H9 (cell line): ENCODE measurements around the gene IQCM. TPM values are rescaled to one million over a fixed set of nuclear protein-coding genes. Genes with fewer than 3 reads are reported as not detected.

ENCODE experiments used
- DNase-seq: peaks from one replicate; pipeline ENCODE4 v3.0.0-alpha.2; 2017
- H2AFZ ChIP-seq: one replicate; pipeline ENCODE4 v1.6.1; 2013; ENCODE audit warnings: mild to moderate bottlenecking, low read length, control low read depth, moderate library complexity
- H2AK5ac ChIP-seq: 2 replicates; pipeline ENCODE4 v1.6.1; 2013; ENCODE audit warnings: low read length, control low read depth, mixed read lengths; ENCODE audit not compliant: insufficient read length
- H2BK120ac ChIP-seq: one replicate; pipeline ENCODE4 v1.6.1; 2013; ENCODE audit warnings: low read depth, mild to moderate bottlenecking, low read length, control low read depth, inconsistent platforms; ENCODE audit not compliant: poor library complexity, severe bottlenecking
- H2BK12ac ChIP-seq: 2 replicates; pipeline ENCODE4 v1.6.1; 2013; ENCODE audit warnings: low read length, control low read depth, mixed read lengths, low read depth; ENCODE audit not compliant: insufficient read length
- H2BK15ac ChIP-seq: 2 replicates; pipeline ENCODE4 v1.6.1; 2013; ENCODE audit warnings: low read depth, low read length, control low read depth
- H2BK20ac ChIP-seq: one replicate; pipeline ENCODE4 v1.6.1; 2013; ENCODE audit warnings: low read depth, mild to moderate bottlenecking, low read length, control low read depth, inconsistent platforms; ENCODE audit not compliant: poor library complexity, severe bottlenecking
- H2BK5ac ChIP-seq: 2 replicates; pipeline ENCODE4 v1.6.1; 2013; ENCODE audit warnings: low read length, control low read depth, mixed read lengths; ENCODE audit not compliant: insufficient read length
- H3K14ac ChIP-seq: 2 replicates; pipeline ENCODE4 v1.6.1; 2013; ENCODE audit warnings: low read length, control low read depth; ENCODE audit not compliant: insufficient read depth
- H3K18ac ChIP-seq: 2 replicates; pipeline ENCODE4 v1.6.1; 2013; ENCODE audit warnings: low read depth, mild to moderate bottlenecking, mixed read lengths, low read length, control low read depth; ENCODE audit not compliant: insufficient read length
- H3K23ac ChIP-seq: 2 replicates; pipeline ENCODE4 v1.6.1; 2013; ENCODE audit warnings: low read length, control low read depth, mixed read lengths, low read depth; ENCODE audit not compliant: insufficient read length
- H3K23me2 ChIP-seq: 2 replicates; pipeline ENCODE4 v1.6.1; 2013; ENCODE audit warnings: low read depth, mild to moderate bottlenecking, mixed read lengths, low read length, control low read depth; ENCODE audit not compliant: insufficient read length, poor library complexity, severe bottlenecking
- H3K27ac ChIP-seq: 2 replicates; pipeline ENCODE4 v1.5.1; 2013; ENCODE audit warnings: low read length, control low read depth, mixed read lengths, low read depth; ENCODE audit not compliant: insufficient read length
- H3K27me3 ChIP-seq: 2 replicates; pipeline ENCODE4 v1.6.1; 2013; ENCODE audit warnings: low read length, control low read depth, inconsistent platforms; ENCODE audit not compliant: insufficient read depth
- H3K4ac ChIP-seq: 2 replicates; pipeline ENCODE4 v1.6.1; 2013; ENCODE audit warnings: low read depth, mild to moderate bottlenecking, control low read depth, inconsistent platforms, low read length, moderate library complexity
- H3K4me1 ChIP-seq: 2 replicates; pipeline ENCODE4 v1.6.1; 2013; ENCODE audit warnings: low read length, control low read depth, inconsistent platforms; ENCODE audit not compliant: insufficient read depth
- H3K4me2 ChIP-seq: 2 replicates; pipeline ENCODE4 v1.6.1; 2013; ENCODE audit warnings: low read length, control low read depth, mixed read lengths; ENCODE audit not compliant: insufficient read length, insufficient read depth
- H3K56ac ChIP-seq: 2 replicates; pipeline ENCODE4 v1.6.1; 2013; ENCODE audit warnings: low read depth, mild to moderate bottlenecking, mixed read lengths, low read length, control low read depth; ENCODE audit not compliant: insufficient read length
- H3K79me1 ChIP-seq: 2 replicates; pipeline ENCODE4 v1.6.1; 2013; ENCODE audit warnings: low read depth, mild to moderate bottlenecking, moderate library complexity, low read length, control low read depth, inconsistent platforms; ENCODE audit not compliant: insufficient read depth, poor library complexity, severe bottlenecking
- H3K79me2 ChIP-seq: 2 replicates; pipeline ENCODE4 v1.6.1; 2013; ENCODE audit warnings: low read length, control low read depth, inconsistent platforms; ENCODE audit not compliant: insufficient read depth
- H3K9ac ChIP-seq: 2 replicates; pipeline ENCODE4 v1.6.1; 2013; ENCODE audit warnings: low read length, control low read depth, mixed read lengths; ENCODE audit not compliant: insufficient read length; ENCODE audit errors: extremely low read depth
- H3K9me3 ChIP-seq: one replicate; pipeline ENCODE4 v1.6.1; 2013; ENCODE audit warnings: low read depth, low read length, inconsistent platforms; ENCODE audit not compliant: control insufficient read depth
- H3T11ph ChIP-seq: one replicate; pipeline ENCODE4 v1.6.1; 2013; ENCODE audit warnings: mild to moderate bottlenecking, low read length, control low read depth, inconsistent platforms
- H4K20me1 ChIP-seq: one replicate; pipeline ENCODE4 v1.6.1; 2013; ENCODE audit not compliant: control insufficient read depth, insufficient read length, insufficient read depth
- H4K5ac ChIP-seq: 2 replicates; pipeline ENCODE4 v1.6.1; 2013; ENCODE audit warnings: low read depth, mild to moderate bottlenecking, mixed read lengths, low read length, control low read depth; ENCODE audit not compliant: insufficient read length
- H4K8ac ChIP-seq: replicated peaks from 2 replicates; pipeline ENCODE4 v1.6.1; 2013; ENCODE audit warnings: low read length, control low read depth, mixed read lengths, low read depth; ENCODE audit not compliant: insufficient read length
- H4K91ac ChIP-seq: 2 replicates; pipeline ENCODE4 v1.6.1; 2013; ENCODE audit warnings: low read depth, mild to moderate bottlenecking, moderate library complexity, mixed read lengths, low read length, control low read depth; ENCODE audit not compliant: insufficient read length
- H3K27ac Mint-ChIP-seq, 3 experiments: 2 replicates in 2 of 3; 3 replicates in 1 of 3; pipeline ENCODE4 v1.8.0; 2020 to 2021; ENCODE audit warnings: mixed read lengths in 3 of 3, mild to moderate bottlenecking in 1 of 3, moderate library complexity in 1 of 3
- H3K27me3 Mint-ChIP-seq: 2 replicates; pipeline ENCODE4 v1.8.0; 2021; ENCODE audit warnings: low read depth, mild to moderate bottlenecking, moderate library complexity, mixed read lengths
- H3K36me3 Mint-ChIP-seq, 3 experiments: 2 replicates in 2 of 3; 3 replicates in 1 of 3; pipeline ENCODE4 v1.8.0; 2020 to 2021; ENCODE audit warnings: low read depth in 3 of 3, mixed read lengths in 3 of 3; ENCODE audit not compliant: insufficient read depth in 1 of 3
- H3K4me1 Mint-ChIP-seq, 2 experiments: 2 replicates each; pipeline ENCODE4 v1.8.0; 2020; ENCODE audit warnings: mixed read lengths in 2 of 2
- H3K4me3 Mint-ChIP-seq, 2 experiments: 2 replicates in 1 of 2; 3 replicates in 1 of 2; pipeline ENCODE4 v1.8.0; 2020 to 2021; ENCODE audit warnings: mild to moderate bottlenecking in 2 of 2, mixed read lengths in 2 of 2, moderate library complexity in 1 of 2
- H3K9me3 Mint-ChIP-seq, 2 experiments: 2 replicates in 1 of 2; 3 replicates in 1 of 2; pipeline ENCODE4 v1.8.0; 2020; ENCODE audit warnings: mild to moderate bottlenecking in 2 of 2, mixed read lengths in 2 of 2, moderate library complexity in 1 of 2
- WGBS: extraction: QIAGEN DNeasy Blood & Tissue Kit; methylation state at CpG from one replicate; pipeline ENCODE4 v1.1.7; 2013; ENCODE audit warnings: missing lambda C conversion rate, low lambda C conversion rate, mixed read lengths; ENCODE audit not compliant: insufficient read length; ENCODE audit errors: extremely low coverage; 5-methylcytosine and 5-hydroxymethylcytosine counted together
- total RNA-seq: library from RNA; stranded (reverse); gene quantifications from 2 replicates; pipeline ENCODE4 v1.2.1, GENCODE V29; 2021
- TF ChIP-seq, protein P1 (sequence below): fragments of 200-600 bp; sonication (generic); conservative IDR thresholded peaks from 3 replicates; pipeline ENCODE4 v1.8.0; 2021; ENCODE audit warnings: antibody characterized with exemption, mild to moderate bottlenecking

Gene IQCM
- total RNA-seq, 1 experiment from 2014 or later, result 0.15 TPM

DNA sequence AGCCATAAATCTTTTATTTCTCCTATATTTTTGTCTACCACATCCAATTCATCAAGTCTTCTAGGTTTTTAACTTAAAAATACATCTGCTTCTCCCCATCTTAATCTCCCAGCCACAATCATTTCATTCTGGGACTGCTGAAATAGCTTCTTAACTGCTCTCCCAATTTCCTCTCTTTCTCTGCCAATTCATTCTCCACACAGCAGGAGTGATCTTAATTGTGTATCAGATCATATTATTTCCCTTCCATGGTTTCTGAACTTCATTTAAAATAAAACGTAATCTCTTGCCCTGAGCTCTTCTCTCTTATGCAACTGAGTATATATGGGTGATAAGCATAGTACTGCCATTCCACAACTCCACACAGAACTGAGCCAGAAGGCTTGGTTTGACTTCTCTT lies 69.4 kb downstream of the IQCM start:
- Histone ChIP-seq H3K18ac (no peak overlapping the region), H4K20me1 (no peaks in the 10 kb centered on the region), H2BK5ac (no peak overlapping the region), H4K91ac (no peak overlapping the region), H2BK20ac (no peak overlapping the region), H4K8ac (no peak overlapping the region), H3K9ac (no peak overlapping the region), H4K5ac (no peak overlapping the region), H2AFZ (no peak overlapping the region), H3K23ac (no peak overlapping the region), H3K27ac (no peak overlapping the region), H3K56ac (no peak overlapping the region), H3K27me3 (no peaks in the 10 kb centered on the region), H3K4me2 (no peak overlapping the region), H3K14ac (no peak overlapping the region), H3K4ac (no peak overlapping the region), H2AK5ac (no peak overlapping the region), H3K79me1 (no peaks in the 10 kb centered on the region), H3K9me3 (no peaks in the 10 kb centered on the region), H3T11ph (no peak overlapping the region), H2BK120ac (no peak overlapping the region), H3K23me2 (no peaks in the 10 kb centered on the region), H2BK12ac (no peak overlapping the region), H3K4me1 (no peaks in the 10 kb centered on the region), H3K79me2 (no peaks in the 10 kb centered on the region), H2BK15ac (no peak overlapping the region)
- WGBS, result no CpG with 5 or more reads among the region's 1 CpG
- DNase-seq, result no peak
- no peaks in the 10 kb centered on the region for H3K4me1 Mint-ChIP-seq
- H3K9me3 Mint-ChIP-seq, result no peaks in the 10 kb centered on the region
- no peak overlapping the region; a peak in 1 of 7 replicates for H3K27ac Mint-ChIP-seq
- no peak overlapping the region for H3K4me3 Mint-ChIP-seq
- no peaks in the 10 kb centered on the region for H3K27me3 Mint-ChIP-seq
- no peaks in the 10 kb centered on the region for H3K36me3 Mint-ChIP-seq
- TF ChIP-seq, protein P1, sequence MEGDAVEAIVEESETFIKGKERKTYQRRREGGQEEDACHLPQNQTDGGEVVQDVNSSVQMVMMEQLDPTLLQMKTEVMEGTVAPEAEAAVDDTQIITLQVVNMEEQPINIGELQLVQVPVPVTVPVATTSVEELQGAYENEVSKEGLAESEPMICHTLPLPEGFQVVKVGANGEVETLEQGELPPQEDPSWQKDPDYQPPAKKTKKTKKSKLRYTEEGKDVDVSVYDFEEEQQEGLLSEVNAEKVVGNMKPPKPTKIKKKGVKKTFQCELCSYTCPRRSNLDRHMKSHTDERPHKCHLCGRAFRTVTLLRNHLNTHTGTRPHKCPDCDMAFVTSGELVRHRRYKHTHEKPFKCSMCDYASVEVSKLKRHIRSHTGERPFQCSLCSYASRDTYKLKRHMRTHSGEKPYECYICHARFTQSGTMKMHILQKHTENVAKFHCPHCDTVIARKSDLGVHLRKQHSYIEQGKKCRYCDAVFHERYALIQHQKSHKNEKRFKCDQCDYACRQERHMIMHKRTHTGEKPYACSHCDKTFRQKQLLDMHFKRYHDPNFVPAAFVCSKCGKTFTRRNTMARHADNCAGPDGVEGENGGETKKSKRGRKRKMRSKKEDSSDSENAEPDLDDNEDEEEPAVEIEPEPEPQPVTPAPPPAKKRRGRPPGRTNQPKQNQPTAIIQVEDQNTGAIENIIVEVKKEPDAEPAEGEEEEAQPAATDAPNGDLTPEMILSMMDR, result no peak
